ENCODE data around the gene OBSCN.

OBSCN gene

DNA sequence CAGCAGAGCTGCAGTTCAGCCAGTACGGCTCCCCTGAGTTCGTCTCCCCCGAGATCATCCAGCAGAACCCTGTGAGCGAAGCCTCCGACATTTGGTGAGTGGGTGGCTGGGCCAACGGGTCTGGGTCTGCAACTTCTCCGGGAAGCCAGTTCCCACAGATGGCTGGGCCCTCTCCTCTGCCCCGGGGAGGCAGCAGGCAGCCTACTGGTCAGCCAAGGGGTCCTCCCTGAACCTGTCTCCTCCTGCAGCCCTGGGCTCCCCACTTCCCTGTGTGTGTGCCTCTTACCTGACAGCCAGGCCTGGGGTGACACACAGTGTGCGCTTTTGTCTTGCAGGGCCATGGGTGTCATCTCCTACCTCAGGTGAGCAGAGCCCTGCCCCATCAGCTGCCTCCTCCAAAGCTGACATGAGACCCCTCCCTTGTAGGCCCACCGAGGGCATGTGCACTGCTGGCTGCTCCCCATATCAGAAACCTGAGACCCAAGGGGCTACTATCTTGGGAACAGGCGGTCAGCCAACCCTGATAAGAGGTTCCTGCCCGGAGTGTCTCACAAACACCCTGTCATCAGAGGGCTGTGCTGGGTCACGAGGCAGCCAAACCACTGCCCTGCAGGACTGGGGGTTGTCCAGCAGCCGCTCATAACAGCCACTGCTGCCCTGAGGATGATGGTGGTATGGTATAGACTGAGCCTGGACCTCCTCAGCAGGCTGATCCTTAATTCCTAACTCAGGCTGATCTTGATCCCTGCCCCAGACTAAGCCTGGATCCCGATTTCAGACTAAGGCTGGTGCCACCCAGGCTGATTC, 161.2 kb downstream of the OBSCN start:
- DNase-seq (ENCODE audit: low read depth): no peak

DNA sequence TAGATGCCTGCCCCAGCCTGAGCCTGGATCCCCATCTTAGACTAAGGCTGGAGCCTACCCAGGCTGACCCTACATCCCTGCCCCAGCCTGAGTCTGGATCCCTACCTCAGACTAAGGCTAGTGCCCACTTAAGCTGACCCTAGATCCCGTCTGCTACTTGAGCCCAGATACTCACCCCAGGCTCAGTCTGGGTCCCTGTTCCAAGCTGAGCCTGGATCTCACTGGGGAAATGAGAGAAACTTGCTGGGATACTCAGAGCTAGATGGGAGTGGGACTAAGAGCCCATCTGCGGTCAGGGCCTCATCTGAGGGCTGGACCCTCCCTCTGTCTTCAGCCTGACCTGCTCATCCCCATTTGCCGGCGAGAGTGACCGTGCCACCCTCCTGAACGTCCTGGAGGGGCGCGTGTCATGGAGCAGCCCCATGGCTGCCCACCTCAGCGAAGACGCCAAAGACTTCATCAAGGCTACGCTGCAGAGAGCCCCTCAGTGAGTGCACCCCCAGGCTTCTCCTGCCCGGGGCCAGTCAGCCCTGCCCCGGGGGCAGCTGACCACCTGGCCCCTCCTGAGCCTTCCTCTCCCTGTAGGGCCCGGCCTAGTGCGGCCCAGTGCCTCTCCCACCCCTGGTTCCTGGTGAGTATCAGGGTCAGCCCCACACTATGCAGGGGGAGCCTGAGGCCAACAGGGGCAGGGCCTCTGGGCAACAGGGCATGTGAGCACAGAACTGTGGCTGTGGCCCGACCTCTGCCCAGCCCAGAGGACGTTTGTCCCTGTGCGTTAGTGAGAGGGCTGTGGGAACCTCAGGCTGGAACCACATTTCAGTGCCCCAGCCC, 162.0 kb downstream of the OBSCN start:
- DNase-seq (ENCODE audit: low read depth): no peak

- DNase-seq (ENCODE audit: low read depth): no peak
These were observed 162.6 kb downstream of the OBSCN start for GRCh38 chr1:228370439-228370940.

GRCh38 chr1:228370941-228371740, 163.3 kb downstream of the OBSCN start:
- no peak for DNase-seq (ENCODE audit: low read depth)

- DNase-seq (ENCODE audit: low read depth): no peak
These were observed 163.9 kb downstream of the OBSCN start for GRCh38 chr1:228371741-228372182.

- DNase-seq (ENCODE audit: low read depth): no peak
These were observed 164.5 kb downstream of the OBSCN start for GRCh38 chr1:228372183-228373003.

- DNase-seq (ENCODE audit: low read depth): no peak
These were observed 165.3 kb downstream of the OBSCN start for GRCh38 chr1:228373004-228373680.

DNA sequence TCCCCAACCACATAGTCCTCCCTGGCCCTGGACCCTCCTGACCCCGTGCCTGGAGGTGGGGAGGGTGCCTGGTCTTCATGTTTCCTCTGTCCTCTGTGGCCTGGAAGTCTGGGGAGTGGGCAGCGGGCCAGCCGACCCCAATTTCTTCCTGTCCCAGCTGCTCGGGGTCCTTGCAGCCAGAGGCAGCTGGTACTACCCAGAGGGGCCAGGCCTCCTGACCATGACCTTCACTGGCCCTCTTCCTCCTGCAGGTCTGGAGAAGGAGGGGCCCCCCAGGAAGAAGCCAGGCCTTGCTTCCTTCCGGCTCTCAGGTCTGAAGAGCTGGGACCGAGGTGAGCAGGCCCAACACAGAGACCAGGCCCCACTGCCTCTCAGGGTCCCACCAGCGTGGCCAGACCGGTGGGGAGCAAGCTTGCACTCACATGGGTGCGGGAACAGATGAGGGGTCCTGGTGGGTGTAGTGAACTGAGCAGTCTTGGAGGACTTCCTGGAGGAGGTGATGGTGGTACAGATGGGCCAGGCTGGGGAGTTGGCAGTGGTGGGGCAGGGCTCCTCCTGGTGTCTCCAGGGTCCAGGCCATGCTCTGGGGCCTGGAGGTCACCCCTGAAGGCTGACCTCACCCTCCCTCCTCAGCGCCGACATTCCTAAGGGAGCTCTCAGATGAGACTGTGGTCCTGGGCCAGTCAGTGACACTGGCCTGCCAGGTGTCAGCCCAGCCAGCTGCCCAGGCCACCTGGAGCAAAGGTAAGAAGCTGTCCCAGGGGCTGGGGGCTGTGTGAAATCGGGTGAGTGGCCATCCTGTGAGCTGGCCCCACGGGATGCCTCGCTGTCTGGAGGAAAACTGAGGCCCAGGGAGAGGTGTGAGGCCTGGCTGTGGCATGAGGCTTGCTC, 166.1 kb downstream of the OBSCN start:
- DNase-seq (ENCODE audit: low read depth): no peak

GRCh38 chr1:228374711-228375577, 167.1 kb downstream of the OBSCN start:
- no peak for DNase-seq (ENCODE audit: low read depth)

- DNase-seq (ENCODE audit: low read depth): no peak
These were observed 167.9 kb downstream of the OBSCN start for GRCh38 chr1:228375578-228376261.

DNA sequence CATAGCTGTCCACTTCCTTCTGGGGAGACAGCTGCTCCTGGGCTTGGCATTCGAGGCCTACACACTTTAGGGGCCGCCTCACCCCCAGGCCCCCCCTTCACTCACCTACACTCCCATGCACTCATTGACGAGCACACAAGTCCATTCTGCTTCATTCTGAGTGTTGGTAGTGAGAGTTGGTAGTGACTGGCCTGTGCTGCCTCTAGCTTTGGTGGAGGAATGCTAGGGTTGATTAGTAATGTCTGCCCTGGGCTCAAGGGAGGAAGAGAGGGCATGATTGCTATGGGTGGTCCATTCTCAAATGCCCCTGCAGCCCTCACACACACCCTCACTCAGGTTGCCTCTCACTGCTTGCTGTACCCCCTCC, 168.4 kb downstream of the OBSCN start:
- no peak for DNase-seq (ENCODE audit: low read depth)

DNA sequence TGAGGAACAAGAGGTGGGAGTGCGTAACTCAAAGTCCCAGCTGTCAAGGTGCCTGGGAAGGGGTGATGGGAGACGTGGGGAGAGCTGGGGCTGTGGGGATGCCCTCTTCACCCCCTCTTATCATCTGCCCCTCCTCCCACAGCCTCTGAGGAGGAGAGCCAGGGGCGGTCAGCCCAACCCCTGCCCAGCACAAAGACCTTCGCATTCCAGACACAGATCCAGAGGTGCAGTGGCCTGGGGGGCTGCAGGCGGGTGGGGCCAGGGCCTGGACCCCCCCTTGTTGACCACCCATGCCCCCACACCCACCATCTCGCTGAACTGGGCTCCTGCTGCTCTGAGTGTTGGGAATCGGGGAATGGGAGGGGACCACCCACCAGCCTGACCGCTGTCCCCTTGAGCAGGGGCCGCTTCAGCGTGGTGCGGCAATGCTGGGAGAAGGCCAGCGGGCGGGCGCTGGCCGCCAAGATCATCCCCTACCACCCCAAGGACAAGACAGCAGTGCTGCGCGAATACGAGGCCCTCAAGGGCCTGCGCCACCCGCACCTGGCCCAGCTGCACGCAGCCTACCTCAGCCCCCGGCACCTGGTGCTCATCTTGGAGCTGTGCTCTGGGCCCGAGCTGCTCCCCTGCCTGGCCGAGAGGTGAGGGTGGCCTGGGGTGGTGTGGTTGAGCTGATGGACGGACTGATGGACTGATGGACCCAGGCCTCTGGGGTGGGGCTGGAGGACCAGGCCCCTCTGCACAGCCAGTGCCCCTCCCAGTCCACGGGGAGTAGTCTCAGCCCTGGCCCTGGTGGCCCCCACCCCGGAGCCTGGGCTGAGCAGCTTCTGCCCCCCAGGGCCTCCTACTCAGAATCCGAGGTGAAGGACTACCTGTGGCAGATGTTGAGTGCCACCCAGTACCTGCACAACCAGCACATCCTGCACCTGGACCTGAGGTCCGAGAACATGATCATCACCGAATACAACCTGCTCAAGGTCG, 169.1 kb downstream of the OBSCN start:
- DNase-seq (ENCODE audit: low read depth): no peak

GRCh38 chr1:228377664-228378089, 169.8 kb downstream of the OBSCN start:
- no peak for DNase-seq (ENCODE audit: low read depth)

DNA sequence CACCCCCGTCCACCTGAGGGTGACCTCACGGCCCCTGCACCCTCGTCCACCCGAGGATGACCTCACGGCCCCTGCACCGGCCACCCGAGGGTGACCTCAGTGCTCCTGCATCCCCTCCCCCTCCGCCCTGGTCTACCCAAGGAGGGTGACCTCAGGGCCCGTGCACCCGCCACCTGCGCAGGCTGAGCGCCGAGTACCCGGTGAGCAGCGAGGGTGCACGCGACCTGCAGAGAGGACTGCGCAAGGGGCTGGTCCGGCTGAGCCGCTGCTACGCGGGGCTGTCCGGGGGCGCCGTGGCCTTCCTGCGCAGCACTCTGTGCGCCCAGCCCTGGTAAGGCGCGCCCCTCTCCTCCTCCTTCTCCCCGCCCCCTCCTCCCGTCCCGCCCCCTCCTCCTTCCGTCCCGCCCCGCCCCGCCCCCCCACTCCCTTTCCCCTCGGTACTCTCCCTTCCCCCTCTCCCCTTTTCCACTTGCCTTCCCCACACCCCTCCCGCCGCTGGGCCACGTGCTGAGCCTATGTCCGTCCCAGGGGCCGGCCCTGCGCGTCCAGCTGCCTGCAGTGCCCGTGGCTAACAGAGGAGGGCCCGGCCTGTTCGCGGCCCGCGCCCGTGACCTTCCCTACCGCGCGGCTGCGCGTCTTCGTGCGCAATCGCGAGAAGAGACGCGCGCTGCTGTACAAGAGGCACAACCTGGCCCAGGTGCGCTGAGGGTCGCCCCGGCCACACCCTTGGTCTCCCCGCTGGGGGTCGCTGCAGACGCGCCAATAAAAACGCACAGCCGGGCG, 170.4 kb downstream of the OBSCN start:
- DNase-seq (ENCODE audit: low read depth): no peak

GRCh38 chr1:228378873-228379460, 171.1 kb downstream of the OBSCN start:
- no peak for DNase-seq (ENCODE audit: low read depth)

GRCh38 chr1:228379666-228380065, 171.8 kb downstream of the OBSCN start:
- no peak for DNase-seq (ENCODE audit: low read depth)

Measured in activated gamma-delta T cell treated with anti-CD3 and anti-CD28 coated beads, Interleukin-2, amount 50 U/mL, for 16 hours (primary cell).